Activated T-cell treated with anti-CD3 and anti-CD28 coated beads, Interleukin-2, amount 50 U/mL, for 24 hours (primary cell): Measurements from ENCODE around the gene ADD3.
A peak's percentile ranks its signal among the peaks of the same experiment; 100 is the strongest.
"Not testable (repeated sequence)": the region's sequence is repeated elsewhere in the genome, so short reads cannot be mapped to it uniquely, and the experiment has no call there.

ENCODE experiments used
- DNase-seq: peaks from one replicate; pipeline ENCODE4 v3.0.0-alpha.2; 2020
- H3K27ac Mint-ChIP-seq: 2 replicates; pipeline ENCODE4 v1.8.0; 2020; ENCODE audit warnings: mild to moderate bottlenecking, mixed read lengths
- H3K27me3 Mint-ChIP-seq: 2 replicates; pipeline ENCODE4 v1.8.0; 2020; ENCODE audit warnings: mixed read lengths
- H3K36me3 Mint-ChIP-seq: 2 replicates; pipeline ENCODE4 v1.8.0; 2020; ENCODE audit warnings: low read depth, mixed read lengths
- H3K4me1 Mint-ChIP-seq: 2 replicates; pipeline ENCODE4 v1.8.0; 2020; ENCODE audit warnings: low read depth, mixed read lengths
- H3K4me3 Mint-ChIP-seq: 2 replicates; pipeline ENCODE4 v1.8.0; 2020; ENCODE audit warnings: mild to moderate bottlenecking, moderate library complexity, mixed read lengths
- H3K9me3 Mint-ChIP-seq: 2 replicates; pipeline ENCODE4 v1.8.0; 2020; ENCODE audit warnings: mixed read lengths

The ADD3 gene

DNA sequence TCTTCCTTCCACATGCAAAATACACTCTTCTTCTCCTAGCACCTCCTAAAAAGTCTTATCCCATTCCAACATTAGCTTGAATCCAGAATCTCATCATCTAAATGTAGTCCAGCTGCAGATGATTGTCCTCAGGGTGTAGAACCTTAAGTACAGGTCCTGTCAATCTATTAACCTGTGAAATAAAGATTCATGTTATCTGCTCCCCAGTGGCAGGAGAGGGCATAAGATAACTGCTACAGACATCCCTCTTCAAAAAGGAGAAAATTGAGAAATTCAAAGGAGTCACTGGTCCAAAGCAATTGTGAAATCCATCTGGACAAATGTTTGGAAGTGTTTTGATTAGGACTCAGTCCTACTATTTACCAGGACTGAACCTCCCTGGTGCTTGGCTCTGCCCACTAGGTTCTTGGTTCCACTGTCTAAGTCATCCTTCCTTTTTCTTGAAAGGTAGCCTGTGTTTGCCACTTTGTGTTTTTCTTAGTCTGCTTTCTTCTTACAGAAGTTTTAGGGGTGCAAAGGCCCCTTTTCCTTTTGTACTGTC, 96.2 kb downstream of the ADD3 start:
- Mint-ChIP-seq H3K36me3 (peaks cover 48% of the 10 kb centered on the region), H3K27ac (peak overlapping the region; percentile 32), H3K4me1 (peaks cover 77% of the 10 kb centered on the region), H3K4me3 (no peak overlapping the region), H3K9me3 (no peaks in the 10 kb centered on the region), H3K27me3 (no peaks in the 10 kb centered on the region)
- DNase-seq: no peak

GRCh38 chr10:110105873-110106272, 98.1 kb downstream of the ADD3 start:
- Mint-ChIP-seq H3K27ac (peak overlapping the region; percentile 37), H3K27me3 (no peaks in the 10 kb centered on the region), H3K9me3 (no peaks in the 10 kb centered on the region)

GRCh38 chr10:110107430-110107829, 99.6 kb downstream of the ADD3 start:
- H3K36me3 Mint-ChIP-seq: peaks cover 56% of the 10 kb centered on the region
- no peak overlapping the region for H3K27ac Mint-ChIP-seq
- H3K4me1 Mint-ChIP-seq: peaks cover 68% of the 10 kb centered on the region
- no peak for DNase-seq
- no peaks in the 10 kb centered on the region for H3K27me3 Mint-ChIP-seq
- no peaks in the 10 kb centered on the region for H3K9me3 Mint-ChIP-seq
- no peak overlapping the region for H3K4me3 Mint-ChIP-seq

More at GRCh38 chr10:110105873-110106272, 98.1 kb downstream of the ADD3 start:
- DNase-seq: no peak
- Mint-ChIP-seq H3K4me3 (no peak overlapping the region), H3K36me3 (peaks cover 57% of the 10 kb centered on the region), H3K4me1 (peaks cover 79% of the 10 kb centered on the region)

DNA sequence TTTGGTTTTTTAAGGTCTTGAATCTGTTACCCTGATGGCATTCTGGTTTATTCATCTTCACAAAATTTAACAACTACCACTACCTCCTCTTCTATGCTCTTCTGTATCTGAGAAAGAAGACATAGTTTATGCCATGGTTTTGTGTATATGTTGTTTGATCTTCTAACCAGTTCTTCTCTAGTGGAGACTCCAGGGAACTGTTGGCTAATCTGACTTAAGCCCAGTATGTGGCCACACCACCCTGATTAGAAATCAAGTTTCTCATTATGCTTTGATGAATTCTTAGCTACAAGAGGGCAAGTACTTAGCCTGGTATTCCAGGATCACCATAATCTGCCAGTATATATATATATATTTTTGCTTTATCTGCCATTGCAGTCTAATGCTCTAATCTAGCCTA, 100.1 kb downstream of the ADD3 start:
- no peak for DNase-seq
- H3K27me3 Mint-ChIP-seq: no peaks in the 10 kb centered on the region
- H3K36me3 Mint-ChIP-seq: peaks cover 59% of the 10 kb centered on the region
- H3K27ac Mint-ChIP-seq: peak overlapping the region; percentile 37
- peaks cover 64% of the 10 kb centered on the region for H3K4me1 Mint-ChIP-seq
- no peaks in the 10 kb centered on the region for H3K9me3 Mint-ChIP-seq
- no peak overlapping the region for H3K4me3 Mint-ChIP-seq

GRCh38 chr10:110109511-110109910, 101.7 kb downstream of the ADD3 start:
- DNase-seq: no peak
- Mint-ChIP-seq H3K9me3 (no peaks in the 10 kb centered on the region), H3K4me1 (peaks cover 48% of the 10 kb centered on the region), H3K36me3 (peaks cover 59% of the 10 kb centered on the region), H3K27ac (no peak overlapping the region), H3K4me3 (no peak overlapping the region), H3K27me3 (no peaks in the 10 kb centered on the region)

GRCh38 chr10:110110338-110110737, 102.6 kb downstream of the ADD3 start:
- H3K27me3 Mint-ChIP-seq: no peaks in the 10 kb centered on the region
- DNase-seq: no peak
- H3K27ac Mint-ChIP-seq: peak overlapping the region; percentile 71
- no peak overlapping the region for H3K4me3 Mint-ChIP-seq
- no peaks in the 10 kb centered on the region for H3K9me3 Mint-ChIP-seq
- H3K36me3 Mint-ChIP-seq: peaks cover 62% of the 10 kb centered on the region
- peaks cover 45% of the 10 kb centered on the region for H3K4me1 Mint-ChIP-seq

DNA sequence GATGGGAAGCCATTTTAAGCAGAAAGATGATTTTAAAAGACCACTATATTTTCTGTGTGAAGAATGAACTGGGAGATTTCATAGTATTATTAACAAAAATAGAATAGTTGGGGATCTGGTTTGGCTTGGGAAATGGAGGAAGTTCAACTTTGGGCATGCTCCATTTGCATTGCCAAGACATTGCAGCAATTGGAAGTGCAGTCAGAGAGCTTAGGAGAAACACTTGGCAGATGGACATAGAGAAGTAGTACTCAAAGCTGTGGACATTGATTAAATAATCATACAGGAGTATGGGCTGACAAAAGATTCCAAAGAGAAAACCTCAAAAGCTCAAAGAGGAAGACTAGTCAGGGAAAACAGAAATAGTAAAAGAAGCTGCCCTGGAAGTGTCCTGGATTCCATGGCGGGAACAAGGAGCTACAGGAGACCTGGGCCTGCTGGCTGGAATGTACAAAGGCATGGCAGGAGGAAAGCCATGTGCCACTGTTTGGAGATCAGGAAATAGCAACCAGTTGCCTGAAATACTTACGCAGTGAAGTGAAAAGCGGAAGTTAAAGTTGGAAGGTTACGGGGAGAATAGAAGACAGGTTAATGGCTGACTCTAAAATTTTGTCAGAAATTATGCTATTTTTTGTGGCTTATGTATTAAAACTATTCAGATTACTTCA, 106.0 kb downstream of the ADD3 start:
- Mint-ChIP-seq H3K27me3 (no peaks in the 10 kb centered on the region), H3K9me3 (no peaks in the 10 kb centered on the region), H3K27ac (peak overlapping the region; percentile 8), H3K4me1 (peaks cover 28% of the 10 kb centered on the region), H3K36me3 (peaks cover 77% of the 10 kb centered on the region), H3K4me3 (no peak overlapping the region)
- DNase-seq: no peak

GRCh38 chr10:110114668-110115067, 106.9 kb downstream of the ADD3 start:
- not testable (repeated sequence) for DNase-seq, H3K9me3 Mint-ChIP-seq, H3K27me3 Mint-ChIP-seq, H3K4me3 Mint-ChIP-seq
- H3K36me3 Mint-ChIP-seq: peaks cover 80% of the 10 kb centered on the region
- peak overlapping the region; percentile 20 for H3K27ac Mint-ChIP-seq
- peaks cover 23% of the 10 kb centered on the region for H3K4me1 Mint-ChIP-seq

- Mint-ChIP-seq H3K27ac (peak overlapping the region; percentile 27), H3K4me1 (peaks cover 11% of the 10 kb centered on the region), H3K36me3 (peaks cover 76% of the 10 kb centered on the region), H3K27me3 (no peaks in the 10 kb centered on the region), H3K4me3 (no peak overlapping the region), H3K9me3 (no peaks in the 10 kb centered on the region)
- no peak for DNase-seq
Measured at GRCh38 chr10:110115784-110116520, 108.2 kb downstream of the ADD3 start.

DNA sequence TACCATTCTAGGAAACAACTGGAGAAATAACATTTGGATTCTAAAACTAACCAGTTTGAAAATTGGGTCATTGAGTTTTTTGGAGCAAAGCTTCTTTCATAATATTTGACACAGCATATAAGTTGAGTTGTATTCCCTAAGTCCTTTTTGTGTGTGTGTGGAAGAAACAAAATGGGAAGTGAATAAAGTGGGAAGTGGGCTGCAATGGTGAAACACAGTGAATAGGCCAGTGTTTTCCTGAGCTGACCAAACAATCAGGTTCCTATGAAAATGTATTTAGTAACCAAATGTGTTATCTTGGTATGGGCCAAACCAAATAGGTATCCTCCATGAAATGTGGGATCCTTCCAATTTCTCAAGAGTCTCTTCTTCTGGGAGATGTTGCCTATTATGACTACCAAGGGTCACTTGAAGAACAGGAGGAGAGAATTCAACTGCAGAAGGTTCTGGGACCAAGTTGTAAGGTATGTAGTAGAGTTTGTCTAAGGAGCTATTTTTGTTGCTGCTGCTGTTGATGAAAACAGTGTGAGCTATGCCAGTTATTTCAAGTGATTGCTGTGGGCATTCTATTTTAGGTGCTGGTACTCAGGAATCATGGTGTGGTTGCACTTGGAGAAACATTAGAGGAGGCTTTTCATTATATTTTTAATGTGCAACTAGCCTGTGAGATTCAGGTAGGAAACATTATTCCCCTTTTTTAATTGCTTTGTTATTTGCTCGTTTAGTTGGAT, 111.3 kb downstream of the ADD3 start:
- H3K36me3 Mint-ChIP-seq: peaks cover 81% of the 10 kb centered on the region
- no peak overlapping the region for H3K4me3 Mint-ChIP-seq
- H3K9me3 Mint-ChIP-seq: no peaks in the 10 kb centered on the region
- peak overlapping the region; percentile 48 for H3K27ac Mint-ChIP-seq
- DNase-seq: no peak
- no peaks in the 10 kb centered on the region for H3K27me3 Mint-ChIP-seq
- H3K4me1 Mint-ChIP-seq: peaks cover 7% of the 10 kb centered on the region

- Mint-ChIP-seq H3K9me3 (no peaks in the 10 kb centered on the region), H3K27me3 (no peaks in the 10 kb centered on the region), H3K27ac (peak overlapping the region; percentile 9), H3K36me3 (peaks cover 77% of the 10 kb centered on the region), H3K4me3 (no peak overlapping the region), H3K4me1 (no peaks in the 10 kb centered on the region)
- no peak for DNase-seq
Measured at GRCh38 chr10:110123594-110123993, 115.8 kb downstream of the ADD3 start.

DNA sequence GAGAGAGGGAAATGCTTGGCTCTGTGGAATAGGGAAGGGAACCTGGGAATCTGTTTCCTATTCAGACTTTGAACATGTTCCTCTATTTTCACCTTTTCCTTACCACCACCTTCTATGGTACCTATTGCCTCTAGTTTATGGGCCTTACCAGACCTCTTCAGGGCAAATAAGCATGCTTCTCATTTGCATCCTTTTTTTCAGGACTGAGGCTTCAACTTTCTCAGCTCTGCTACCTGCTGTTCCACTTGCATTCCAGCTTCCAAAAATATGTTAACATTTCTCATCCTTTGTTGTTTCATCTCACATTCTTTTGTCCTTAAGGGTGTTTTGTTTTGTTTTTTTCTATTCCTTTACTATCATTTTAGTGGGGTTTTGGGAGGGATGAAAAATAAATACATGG, 121.7 kb downstream of the ADD3 start:
- no peaks in the 10 kb centered on the region for H3K9me3 Mint-ChIP-seq
- peak overlapping the region; percentile 83 for H3K27ac Mint-ChIP-seq
- peaks cover 6% of the 10 kb centered on the region for H3K4me1 Mint-ChIP-seq
- H3K4me3 Mint-ChIP-seq: no peak overlapping the region
- no peaks in the 10 kb centered on the region for H3K27me3 Mint-ChIP-seq
- DNase-seq: no peak
- peaks cover 75% of the 10 kb centered on the region for H3K36me3 Mint-ChIP-seq

- no peaks in the 10 kb centered on the region for H3K27me3 Mint-ChIP-seq
- no peaks in the 10 kb centered on the region for H3K9me3 Mint-ChIP-seq
- H3K36me3 Mint-ChIP-seq: peaks cover 37% of the 10 kb centered on the region
- no peak for DNase-seq
- H3K27ac Mint-ChIP-seq: peak overlapping the region; percentile 68
- no peak overlapping the region for H3K4me3 Mint-ChIP-seq
- peaks cover 28% of the 10 kb centered on the region for H3K4me1 Mint-ChIP-seq
Measured at GRCh38 chr10:110134917-110135316, 127.1 kb downstream of the ADD3 start.

DNA sequence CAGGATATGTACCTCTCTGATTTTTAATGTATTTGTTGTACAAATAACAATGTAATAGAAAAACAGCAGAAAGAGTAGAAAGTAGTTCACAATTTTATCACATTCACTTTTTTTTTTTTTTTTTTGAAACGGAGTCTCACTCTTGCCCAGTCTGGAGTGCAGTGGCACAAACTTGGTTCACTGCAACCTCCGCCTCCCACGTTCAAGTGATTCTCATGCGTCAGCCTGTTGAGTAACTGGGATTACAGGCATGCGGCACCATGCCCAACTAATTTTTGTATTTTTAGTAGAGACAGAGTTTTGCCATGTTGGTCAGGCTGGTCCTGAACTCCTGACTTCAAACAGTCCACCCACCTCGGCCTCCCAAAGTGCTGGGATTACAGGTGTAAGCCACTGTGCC, 128.1 kb downstream of the ADD3 start:
- not testable (repeated sequence) for H3K27ac Mint-ChIP-seq, H3K27me3 Mint-ChIP-seq, H3K9me3 Mint-ChIP-seq, H3K4me3 Mint-ChIP-seq, DNase-seq
- peaks cover 29% of the 10 kb centered on the region for H3K36me3 Mint-ChIP-seq
- H3K4me1 Mint-ChIP-seq: peaks cover 28% of the 10 kb centered on the region
